Stomach (tissue), 9 donors: ENCODE data around the gene MYO3B. TPM values are rescaled to one million over a fixed set of nuclear protein-coding genes. Genes with fewer than 3 reads are reported as not detected.
"Not testable (repeated sequence)": the region's sequence is repeated elsewhere in the genome, so short reads cannot be mapped to it uniquely, and the experiment has no call there.

ENCODE experiments used
- DNase-seq, 2 donors: peaks; one replicate each; pipeline versions ENCODE4 v3.0.0 to v3.0.0-alpha.2; 2013 to 2019
- H3K27ac ChIP-seq, 5 donors: fragments of 200-600 bp in 4 of 5; sonication (generic) in 4 of 5; one replicate each; pipeline ENCODE4 v1.5.1; 2013 to 2019; ENCODE audit warnings: mild to moderate bottlenecking in 1 of 5, moderate library complexity in 1 of 5
- H3K27me3 ChIP-seq, 3 donors: fragments of 200-600 bp; sonication (generic); one replicate each; pipeline ENCODE4 v1.5.1; 2017 to 2019; ENCODE audit warnings: mixed run types in 1 of 3
- H3K36me3 ChIP-seq, 4 donors: fragments of 200-600 bp; sonication (generic); 1 replicate in 3 of 4; 2 replicates in 1 of 4; pipeline ENCODE4 v1.5.1; 2016 to 2019
- H3K4me1 ChIP-seq, 4 donors: fragments of 200-600 bp; sonication (generic); one replicate each; pipeline ENCODE4 v1.5.1; 2016 to 2019
- H3K4me3 ChIP-seq, 4 donors: fragments of 200-600 bp; sonication (generic) in 3 of 4; one replicate each; pipeline ENCODE4 v1.5.1; 2016 to 2019; ENCODE audit warnings: mild to moderate bottlenecking in 1 of 4
- H3K9me3 ChIP-seq, 4 donors: fragments of 200-600 bp; sonication (generic); one replicate each; pipeline ENCODE4 v1.5.1; 2016 to 2019
- CTCF ChIP-seq, 7 experiments: fragments of 450-650 bp in 4 of 7; fragments of 200-600 bp in 3 of 7; sonication (generic) in 3 of 7; IDR thresholded peaks; one replicate each; pipeline ENCODE4 v1.5.1; 2016 to 2019; ENCODE audit warnings: antibody characterized with exemption in 7 of 7, control low read depth in 2 of 7, mild to moderate bottlenecking in 1 of 7
- EP300 ChIP-seq: sonication (generic); formaldehyde crosslinking; IDR thresholded peaks from one replicate; pipeline ENCODE4 v1.6.1; 2017; ENCODE audit warnings: antibody characterized with exemption
- POLR2A ChIP-seq, 4 donors: fragments of 450-650 bp; IDR thresholded peaks; one replicate each; pipeline ENCODE4 v1.6.1; 2016; ENCODE audit warnings: antibody characterized with exemption in 4 of 4, control low read depth in 2 of 4, mild to moderate bottlenecking in 1 of 4, moderate library complexity in 1 of 4
- POLR2AphosphoS5 ChIP-seq, 3 donors: sonication (generic); formaldehyde crosslinking; IDR thresholded peaks; one replicate each; pipeline ENCODE4 v1.6.1; 2016; ENCODE audit warnings: antibody characterized with exemption in 3 of 3
- whole genome bisulfite sequencing, 5 donors: extraction: QIAGEN DNeasy Blood & Tissue Kit in 3 of 5; methylation state at CpG; one replicate each; pipeline versions ENCODE4 v1.1.5 to v1.1.7; 2013 to 2018; 5-methylcytosine and 5-hydroxymethylcytosine counted together
- intact Hi-C: fragments of 100-400 bp; cut with DNase I; formaldehyde crosslinking; loops from one replicate; pipeline ENCODE4 v1.15.1; 2023; ENCODE audit warnings: low total_unique reads
- polyA plus RNA-seq, 3 donors: library from polyadenylated mRNA; stranded (reverse); fragments of 200-250 nt; gene quantifications; one replicate each; pipeline ENCODE4 v1.2.3, GENCODE V29; 2013
- total RNA-seq, 5 donors: library from RNA; depleted of rRNA; stranded (reverse); fragments of >200 nt; gene quantifications; one replicate each; pipeline versions ENCODE4 v1.1.0 to v1.2.3, GENCODE V29; 2014 to 2016
- donor health status: healthy with polysubstance abuse.
- donor health status: Bipolar disorder and iron deficiency.
- donor health status: healthy.

Gene MYO3B
- total and polyA plus RNA-seq, 8 donors = 0.05 to 0.37 TPM; not detected in 6

GRCh38 chr2:170262343-170262742 is 84.4 kb downstream of the MYO3B start:
- WGBS, 5 donors = 86 to 100% (median 91%) methylated on average over 2 of the region's 2 CpGs
- Histone ChIP-seq H3K36me3 (no peaks in the 10 kb centered on the region), H3K4me3 (no peak overlapping the region), H3K27ac (no peak overlapping the region), H3K9me3 (peaks cover 4 to 36% (median 14%) of the 10 kb centered on the region in 4 donors), H3K27me3 (no peaks in the 10 kb centered on the region), H3K4me1 (no peaks in the 10 kb centered on the region)
- TF ChIP-seq POLR2AphosphoS5 (IDR thresholded peaks at IDR 0.05) = no peak
- TF ChIP-seq EP300 = no peak
- TF ChIP-seq CTCF (IDR thresholded peaks at IDR 0.05) = no peak
- no peak for TF ChIP-seq POLR2A (IDR thresholded peaks at IDR 0.05)
- intact Hi-C loops = no loop called here
- DNase-seq = no peak

- H3K27me3 ChIP-seq = no peaks in the 10 kb centered on the region
- H3K27ac ChIP-seq = no peak overlapping the region
- intact Hi-C loops = no loop called here
- peaks cover 4 to 36% (median 14%) of the 10 kb centered on the region in 4 donors for H3K9me3 ChIP-seq
- WGBS, 5 donors = 79 to 84% (median 82%) methylated on average over 4 of the region's 4 CpGs
- H3K36me3 ChIP-seq = no peaks in the 10 kb centered on the region
- H3K4me1 ChIP-seq = no peaks in the 10 kb centered on the region
- TF ChIP-seq POLR2AphosphoS5 (IDR thresholded peaks at IDR 0.05) (no peak), POLR2A (IDR thresholded peaks at IDR 0.05) (no peak), EP300 (no peak), CTCF (IDR thresholded peaks at IDR 0.05) (no peak)
- H3K4me3 ChIP-seq = no peak overlapping the region
- DNase-seq = no peak
Observed at GRCh38 chr2:170262806-170263205, 84.9 kb downstream of the MYO3B start.

GRCh38 chr2:170263728-170264521 is 86.0 kb downstream of the MYO3B start:
- H3K4me1 ChIP-seq, H3K4me3 ChIP-seq, DNase-seq, H3K27ac ChIP-seq, H3K36me3 ChIP-seq, H3K27me3 ChIP-seq, intact Hi-C loops: not testable (repeated sequence)
- peaks cover 4 to 36% (median 14%) of the 10 kb centered on the region in 4 donors for H3K9me3 ChIP-seq
- WGBS, 5 donors = 46 to 65% (median 60%) methylated on average over 7 of the region's 7 CpGs

- H3K27ac ChIP-seq = no peak overlapping the region
- no peaks in the 10 kb centered on the region for H3K36me3 ChIP-seq
- no peak for DNase-seq
- intact Hi-C loops = no loop called here
- H3K4me1 ChIP-seq = no peaks in the 10 kb centered on the region
- peaks cover 3 to 36% (median 14%) of the 10 kb centered on the region in 4 donors for H3K9me3 ChIP-seq
- no peaks in the 10 kb centered on the region for H3K27me3 ChIP-seq
- TF ChIP-seq EP300 (no peak), CTCF (IDR thresholded peaks at IDR 0.05) (no peak), POLR2A (IDR thresholded peaks at IDR 0.05) (no peak), POLR2AphosphoS5 (IDR thresholded peaks at IDR 0.05) (no peak)
- WGBS, 5 donors = 83 to 91% (median 86%) methylated on average over 2 of the region's 2 CpGs
- no peak overlapping the region for H3K4me3 ChIP-seq
Observed at GRCh38 chr2:170264522-170264860, 86.5 kb downstream of the MYO3B start.

- DNase-seq = no peak
- no peak for TF ChIP-seq EP300
- TF ChIP-seq POLR2AphosphoS5 (IDR thresholded peaks at IDR 0.05) = no peak
- no peak for TF ChIP-seq POLR2A (IDR thresholded peaks at IDR 0.05)
- TF ChIP-seq CTCF (IDR thresholded peaks at IDR 0.05) = no peak
- no peak overlapping the region for H3K27ac ChIP-seq
- peaks cover 0 to 36% (median 14%) of the 10 kb centered on the region in 4 donors for H3K9me3 ChIP-seq
- H3K36me3 ChIP-seq = no peaks in the 10 kb centered on the region
- no peaks in the 10 kb centered on the region for H3K27me3 ChIP-seq
- intact Hi-C loops = no loop called here
- no peaks in the 10 kb centered on the region for H3K4me1 ChIP-seq
- no peak overlapping the region for H3K4me3 ChIP-seq
Observed at GRCh38 chr2:170264865-170265264, 86.9 kb downstream of the MYO3B start.
